Ectodermal cell (in vitro differentiated cells): Measurements from ENCODE around the gene MSGN1.

Experiments
- H3K27ac ChIP-seq: 2 replicates; pipeline ENCODE4 v1.7.0; 2013; ENCODE audit warnings: mild to moderate bottlenecking, low read depth, low read length; ENCODE audit not compliant: insufficient read depth, poor library complexity, severe bottlenecking
- H3K27me3 ChIP-seq: 2 replicates; pipeline ENCODE4 v1.7.0; 2013; ENCODE audit warnings: mild to moderate bottlenecking, low read length; ENCODE audit not compliant: insufficient read depth, control insufficient read depth, poor library complexity, severe bottlenecking
- H3K36me3 ChIP-seq: one replicate; pipeline ENCODE4 v1.7.0; 2013; ENCODE audit warnings: low read length; ENCODE audit not compliant: control insufficient read depth, insufficient read depth
- H3K4me1 ChIP-seq: one replicate; pipeline ENCODE4 v1.7.0; 2013; ENCODE audit warnings: low read length; ENCODE audit not compliant: control insufficient read depth, insufficient read depth
- H3K4me3 ChIP-seq: 2 replicates; pipeline ENCODE4 v1.7.0; 2013; ENCODE audit warnings: low read depth, low read length, control low read depth; ENCODE audit not compliant: insufficient read depth
- H3K9me3 ChIP-seq: 2 replicates; pipeline ENCODE4 v1.7.0; 2013; ENCODE audit warnings: mild to moderate bottlenecking, low read length, moderate library complexity; ENCODE audit not compliant: control insufficient read depth
- WGBS, 2 experiments: methylation state at CpG; one replicate each; pipeline ENCODE4 v1.1.7; 2013; ENCODE audit warnings: missing lambda C conversion rate in 2 of 2; 5-methylcytosine and 5-hydroxymethylcytosine counted together

MSGN1 gene

GRCh38 chr2:17804358-17804757 is 11.9 kb upstream of the MSGN1 start:
- H3K36me3 ChIP-seq, result no peaks in the 10 kb centered on the region
- H3K27me3 ChIP-seq, result no peaks in the 10 kb centered on the region
- WGBS, 2 experiments, result 91 to 93% methylated on average over 3 of the region's 3 CpGs
- H3K9me3 ChIP-seq, result no peaks in the 10 kb centered on the region
- no peak overlapping the region for H3K27ac ChIP-seq
- no peak overlapping the region for H3K4me3 ChIP-seq
- H3K4me1 ChIP-seq, result no peaks in the 10 kb centered on the region

GRCh38 chr2:17805166-17805565 is 11.1 kb upstream of the MSGN1 start:
- H3K9me3 ChIP-seq, result no peaks in the 10 kb centered on the region
- no peaks in the 10 kb centered on the region for H3K4me1 ChIP-seq
- no peak overlapping the region for H3K4me3 ChIP-seq
- no peaks in the 10 kb centered on the region for H3K27me3 ChIP-seq
- WGBS, 2 experiments, result 92 to 93% methylated on average over 2 of the region's 2 CpGs
- H3K36me3 ChIP-seq, result no peaks in the 10 kb centered on the region
- no peak overlapping the region for H3K27ac ChIP-seq

DNA sequence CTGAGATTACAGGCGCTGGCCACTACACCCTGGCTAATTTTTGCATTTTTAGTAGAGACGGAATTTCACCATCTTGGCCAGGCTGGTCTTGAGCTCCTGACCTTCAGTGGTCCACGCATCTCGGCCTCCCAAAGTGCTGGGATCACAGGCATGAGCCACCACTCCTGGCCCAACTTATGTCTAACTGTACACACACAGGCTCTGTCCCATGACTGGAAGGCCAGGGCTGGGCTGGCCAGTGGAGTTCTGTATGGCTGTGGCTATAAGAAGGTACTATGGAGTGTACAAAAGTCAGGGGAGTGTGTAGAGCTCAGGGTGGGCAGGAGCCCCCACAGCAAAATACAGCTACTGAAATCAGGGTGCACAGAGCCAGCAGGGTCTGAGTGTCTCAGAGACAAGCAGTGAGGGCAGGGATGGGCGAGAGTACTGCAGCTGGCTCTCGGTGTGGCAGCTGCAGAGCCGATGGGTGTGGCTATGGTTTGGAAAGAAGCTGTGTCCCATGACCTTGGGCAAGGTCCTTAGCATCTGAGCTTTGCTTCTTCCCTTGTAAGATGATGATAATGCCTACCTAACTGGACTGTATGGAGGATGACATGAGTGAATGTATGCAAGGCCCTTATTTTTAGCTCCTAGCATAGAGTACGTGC is 10.4 kb upstream of the MSGN1 start:
- Histone ChIP-seq H3K27ac (no peak overlapping the region), H3K27me3 (no peaks in the 10 kb centered on the region)
- WGBS, 2 experiments, result 93% methylated on average over 8 of the region's 8 CpGs

DNA sequence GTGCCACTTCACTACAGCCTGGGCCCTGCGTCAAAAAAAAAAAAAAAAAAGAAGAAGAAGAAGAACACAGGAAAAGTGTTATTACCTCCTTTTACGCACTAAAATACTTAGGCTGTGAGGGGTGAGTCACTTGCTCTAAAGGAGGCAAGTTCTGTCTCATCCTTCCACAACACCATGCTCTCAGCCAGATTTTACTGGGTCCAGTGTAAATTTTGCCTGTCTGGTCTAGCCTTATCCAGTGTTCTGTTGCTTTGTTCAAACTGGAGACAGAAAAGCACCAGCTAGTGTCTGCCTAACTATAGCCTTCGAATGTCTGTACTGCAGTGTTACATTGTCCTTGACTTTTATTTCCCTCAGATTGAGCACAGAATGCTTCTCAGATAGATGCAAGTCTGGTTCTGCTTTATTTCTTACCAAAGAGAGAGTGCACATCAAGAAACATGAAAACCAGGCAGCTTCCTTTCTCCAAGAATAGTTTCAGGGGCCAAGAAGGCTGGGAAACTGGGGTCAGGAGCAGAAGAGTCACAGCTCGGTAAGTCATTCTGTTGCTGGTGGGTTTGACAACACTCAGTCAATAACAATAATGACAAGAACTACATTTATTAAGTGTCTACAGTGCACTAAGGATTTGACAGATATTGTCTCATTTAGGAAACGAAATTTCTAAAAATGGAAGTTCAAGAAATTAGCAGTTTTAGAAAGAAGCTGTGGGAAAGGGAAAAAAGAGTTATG is 3.1 kb upstream of the MSGN1 start:
- Histone ChIP-seq H3K4me3 (no peak overlapping the region), H3K27ac (no peak overlapping the region), H3K27me3 (no peaks in the 10 kb centered on the region), H3K9me3 (no peaks in the 10 kb centered on the region), H3K4me1 (peaks cover 8% of the 10 kb centered on the region), H3K36me3 (no peaks in the 10 kb centered on the region)
- 90 to 95% methylated on average over 5 of the region's 5 CpGs for WGBS, 2 experiments

More for the DNA sequence above, 10.4 kb upstream of the MSGN1 start:
- Histone ChIP-seq H3K4me3 (no peak overlapping the region), H3K36me3 (no peaks in the 10 kb centered on the region), H3K4me1 (no peaks in the 10 kb centered on the region), H3K9me3 (no peaks in the 10 kb centered on the region)

DNA sequence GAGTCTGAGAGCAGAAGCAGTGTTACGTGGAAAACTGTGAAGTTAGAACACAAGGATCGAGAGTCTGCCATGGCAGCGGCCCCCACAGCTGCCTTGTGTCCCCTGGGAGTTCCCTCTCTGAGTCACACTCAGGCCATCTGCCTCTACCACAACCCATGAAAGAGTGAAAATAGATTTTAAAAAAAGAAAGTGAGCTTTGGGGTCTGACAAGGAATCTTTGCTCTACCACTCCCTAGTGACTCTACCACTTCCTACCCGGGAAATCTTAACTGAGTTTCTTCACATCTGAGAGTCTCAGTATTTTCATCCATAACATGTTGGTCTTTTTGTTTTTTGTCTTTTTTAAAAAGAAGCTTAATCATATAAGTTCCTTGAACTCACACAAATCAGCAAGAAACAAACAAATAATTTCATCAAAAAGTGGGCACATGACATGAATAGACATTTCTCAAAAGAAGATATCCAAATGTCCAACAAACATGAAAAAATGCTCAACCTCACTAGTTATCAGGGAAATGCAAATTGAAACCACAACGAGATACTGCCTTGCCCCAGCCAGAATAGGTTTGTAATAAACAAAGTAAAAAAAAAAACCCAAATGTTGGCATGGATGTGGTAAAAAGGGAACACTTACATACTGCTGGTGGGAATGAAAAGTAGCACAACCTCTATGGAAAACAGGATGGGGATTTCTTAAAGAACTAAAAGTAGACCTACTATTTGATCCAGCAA is 2.4 kb upstream of the MSGN1 start:
- WGBS, 2 experiments, result 85 to 91% methylated on average over 4 to 5 of the region's 5 CpGs
- no peaks in the 10 kb centered on the region for H3K9me3 ChIP-seq
- H3K4me3 ChIP-seq, result no peak overlapping the region
- H3K27me3 ChIP-seq, result no peaks in the 10 kb centered on the region
- no peaks in the 10 kb centered on the region for H3K36me3 ChIP-seq
- peaks cover 8% of the 10 kb centered on the region for H3K4me1 ChIP-seq
- no peak overlapping the region for H3K27ac ChIP-seq

DNA sequence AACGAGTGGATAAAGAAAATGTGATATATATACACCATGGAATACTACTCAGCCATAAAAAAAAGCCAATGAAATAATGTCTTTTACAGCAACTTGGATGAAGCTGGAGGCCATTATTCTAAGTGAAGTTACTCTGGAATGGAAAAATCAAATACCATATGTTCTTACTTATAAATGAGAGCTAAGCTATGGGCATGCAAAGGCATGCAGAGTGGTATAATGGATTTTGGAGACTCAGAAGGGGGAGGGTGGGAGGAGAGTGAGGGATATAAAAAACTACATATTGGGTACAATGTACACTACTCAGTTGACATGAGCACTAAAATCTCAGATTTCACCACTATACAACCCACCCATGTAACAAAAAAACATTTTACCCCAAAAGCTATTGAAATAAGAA is 1.7 kb upstream of the MSGN1 start:
- Histone ChIP-seq H3K4me1 (peaks cover 8% of the 10 kb centered on the region), H3K27ac (no peak overlapping the region), H3K9me3 (no peaks in the 10 kb centered on the region), H3K4me3 (no peak overlapping the region), H3K27me3 (no peaks in the 10 kb centered on the region), H3K36me3 (no peaks in the 10 kb centered on the region)
- 100% methylated on average over 1 of the region's 1 CpG; no CpG with 5 or more reads in 1 of the 2 experiments for WGBS, 2 experiments

- H3K27ac ChIP-seq, result no peak overlapping the region
- no peak overlapping the region for H3K4me3 ChIP-seq
- H3K36me3 ChIP-seq, result no peaks in the 10 kb centered on the region
- WGBS, 2 experiments, result 85 to 88% methylated on average over 8 of the region's 8 CpGs
- no peaks in the 10 kb centered on the region for H3K9me3 ChIP-seq
- H3K27me3 ChIP-seq, result no peaks in the 10 kb centered on the region
- peaks cover 8% of the 10 kb centered on the region for H3K4me1 ChIP-seq
Measured at GRCh38 chr2:17815468-17816184, 634 bp upstream of the MSGN1 start.

- 100% methylated on average over 1 of the region's 2 CpGs for WGBS, 2 experiments
Measured at GRCh38 chr2:17818235-17818815, 2.1 kb downstream of the MSGN1 start.

GRCh38 chr2:17821080-17821479 is 4.8 kb downstream of the MSGN1 start:
- Histone ChIP-seq H3K27ac (no peak overlapping the region), H3K27me3 (no peaks in the 10 kb centered on the region), H3K9me3 (no peaks in the 10 kb centered on the region), H3K36me3 (no peaks in the 10 kb centered on the region), H3K4me1 (peaks cover 5% of the 10 kb centered on the region), H3K4me3 (no peak overlapping the region)
- WGBS, 2 experiments, result 94 to 97% methylated on average over 3 of the region's 3 CpGs

More at GRCh38 chr2:17818235-17818815, 2.1 kb downstream of the MSGN1 start:
- H3K27me3 ChIP-seq, result no peaks in the 10 kb centered on the region
- H3K27ac ChIP-seq, result no peak overlapping the region
- no peak overlapping the region for H3K4me3 ChIP-seq
- H3K9me3 ChIP-seq, result no peaks in the 10 kb centered on the region
- no peaks in the 10 kb centered on the region for H3K36me3 ChIP-seq
- H3K4me1 ChIP-seq, result peaks cover 14% of the 10 kb centered on the region
